Activated CD4-positive, alpha-beta memory T cell treated with anti-CD3 and anti-CD28 coated beads, Interleukin-2, amount 10 ng/mL, durations not matched to agents 7 days and 5 days (primary cell): ENCODE measurements around the gene NEURL4. TPM values are rescaled to one million over a fixed set of nuclear protein-coding genes. Genes with fewer than 3 reads are reported as not detected.

Experiments used
- CTCF ChIA-PET: fragments of 350-600 bp; sonication (Branson Sonifier 250); formaldehyde crosslinking; loops from one replicate; lab custom pipeline; 2021; ENCODE audit warnings: antibody characterized with exemption, inconsistent platforms; lab: Charles Lee
- POLR2A ChIA-PET: fragments of 350-600 bp; sonication (Branson Sonifier 250); formaldehyde crosslinking; loops from one replicate; lab custom pipeline; 2021; ENCODE audit warnings: antibody characterized with exemption; lab: Charles Lee
- DNase-seq: peaks from one replicate; pipeline ENCODE4 v3.0.0-alpha.2; 2020
- H3K27ac Mint-ChIP-seq: one replicate; pipeline ENCODE4 v1.8.0; 2021; ENCODE audit warnings: mild to moderate bottlenecking, mixed read lengths
- H3K27me3 Mint-ChIP-seq: one replicate; pipeline ENCODE4 v1.8.0; 2021; ENCODE audit warnings: mixed read lengths
- H3K36me3 Mint-ChIP-seq: one replicate; pipeline ENCODE4 v1.8.0; 2021; ENCODE audit warnings: low read depth, mixed read lengths
- H3K4me1 Mint-ChIP-seq: one replicate; pipeline ENCODE4 v1.8.0; 2021; ENCODE audit warnings: mixed read lengths
- H3K4me3 Mint-ChIP-seq: one replicate; pipeline ENCODE4 v1.8.0; 2021; ENCODE audit warnings: mild to moderate bottlenecking, mixed read lengths
- H3K9me3 Mint-ChIP-seq: one replicate; pipeline ENCODE4 v1.8.0; 2021; ENCODE audit warnings: mixed read lengths
- total RNA-seq, 2 experiments: library from RNA; stranded (reverse); gene quantifications; one replicate each; pipeline ENCODE4 v1.2.3, GENCODE V29; 2021

The NEURL4 gene
- total RNA-seq, 2 experiments from 2014 or later: 28.4 to 31.2 TPM

DNA sequence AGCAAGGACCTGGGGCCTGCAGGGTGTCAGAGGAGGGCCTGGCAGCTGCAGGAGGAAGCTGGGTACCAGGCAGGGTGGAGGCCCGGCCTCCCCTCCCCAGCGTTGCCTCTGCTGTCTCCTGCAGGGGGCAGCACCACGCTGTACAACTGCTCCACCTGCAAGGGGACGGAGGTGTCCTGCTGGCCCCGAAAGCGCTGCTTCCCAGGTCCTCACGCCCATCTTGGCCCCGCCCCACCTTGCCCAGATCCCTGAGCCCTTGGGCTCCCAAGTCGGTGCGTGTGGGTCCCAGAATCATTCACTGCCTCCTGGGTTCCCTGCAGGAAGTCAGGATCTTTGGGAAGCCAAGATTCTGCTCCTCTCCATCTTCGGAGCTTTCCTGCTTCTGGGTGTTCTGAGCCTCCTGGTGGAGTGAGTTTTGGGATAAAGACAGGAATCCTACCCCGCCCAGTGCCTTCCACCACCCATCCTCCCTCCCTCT is 27.0 kb upstream of the NEURL4 start:
- H3K27ac Mint-ChIP-seq: no peak overlapping the region
- H3K4me1 Mint-ChIP-seq: peaks cover 43% of the 10 kb centered on the region
- POLR2A ChIA-PET: interaction anchor here (1.0 to 3.1 kb wide), 8 partner anchors 19 to 332 kb away, joined by 3 to 20 read pairs (median 6); partner anchors contain the start of genes ACAP1, POLR2A, SENP3 and TMEM102
- no peak overlapping the region for H3K4me3 Mint-ChIP-seq
- H3K9me3 Mint-ChIP-seq: no peaks in the 10 kb centered on the region
- CTCF ChIA-PET: interaction anchor here (0.6 to 4.5 kb wide), 44 partner anchors 9 to 455 kb away, joined by 3 to 47 read pairs (median 4); partner anchors contain the start of genes ACADVL, ACAP1, DLG4 and FGF11
- no peaks in the 10 kb centered on the region for H3K27me3 Mint-ChIP-seq
- peaks cover 13% of the 10 kb centered on the region for H3K36me3 Mint-ChIP-seq
- DNase-seq: peak; percentile 91

DNA sequence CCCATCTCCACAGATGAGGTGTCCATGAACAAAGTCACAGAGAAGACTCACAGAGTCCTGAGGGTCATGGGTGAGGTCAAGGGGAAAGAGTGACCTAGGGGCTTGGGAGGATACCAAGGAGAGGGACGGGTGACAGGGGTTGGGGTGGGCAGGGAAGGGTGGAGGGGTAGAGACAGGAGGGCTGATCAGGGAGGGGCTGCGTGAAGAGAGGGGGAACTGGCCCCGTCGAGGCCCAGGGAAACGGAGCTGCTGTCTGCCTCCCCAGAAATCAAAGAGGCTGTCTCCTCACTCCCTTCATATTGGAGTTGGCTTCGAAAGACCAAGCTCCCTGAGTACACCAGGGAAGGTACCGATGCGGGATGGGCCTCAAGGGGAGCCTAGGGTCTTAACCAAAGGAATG is 26.4 kb upstream of the NEURL4 start:
- POLR2A ChIA-PET: interaction anchor here (1.0 to 3.1 kb wide), 8 partner anchors 19 to 332 kb away, joined by 3 to 20 read pairs (median 6); partner anchors contain the start of genes ACAP1, POLR2A, SENP3 and TMEM102
- CTCF ChIA-PET: interaction anchor here (0.6 to 4.5 kb wide), 42 partner anchors 10 to 455 kb away, joined by 3 to 47 read pairs (median 5); partner anchors contain the start of genes ACADVL, ACAP1, DLG4 and FGF11
- Mint-ChIP-seq H3K36me3 (peaks cover 18% of the 10 kb centered on the region), H3K27me3 (no peaks in the 10 kb centered on the region), H3K4me1 (peaks cover 46% of the 10 kb centered on the region), H3K4me3 (no peak overlapping the region), H3K9me3 (no peaks in the 10 kb centered on the region), H3K27ac (no peak overlapping the region)
- DNase-seq: no peak

DNA sequence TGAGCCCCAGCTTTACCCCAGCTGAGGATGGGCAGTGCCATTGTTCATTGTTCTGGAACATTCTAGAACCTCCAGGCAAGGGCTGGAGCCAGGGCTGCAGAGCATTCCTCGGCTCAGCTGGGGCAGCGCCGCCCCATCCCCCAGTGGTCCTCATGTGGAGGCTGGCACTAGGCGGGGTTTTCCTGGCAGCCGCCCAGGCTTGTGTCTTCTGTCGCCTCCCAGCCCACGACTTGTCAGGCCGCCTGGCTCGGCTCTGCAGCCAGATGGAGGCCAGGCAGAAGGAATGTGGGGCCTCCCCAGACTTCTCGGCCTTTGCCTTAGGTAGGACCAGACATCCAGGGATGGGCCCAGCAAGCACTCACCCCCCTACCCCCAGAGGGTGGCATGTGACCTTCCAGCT is 25.9 kb upstream of the NEURL4 start, which contains the start of gene TMEM95:
TSS of gene TMEM95 (plus strand) at position 104 of the 400 bp plus-strand sequence. CDS start at position 153, 49 bp downstream.
- DNase-seq: no peak
- H3K4me3 Mint-ChIP-seq: no peak within 1 kb of the TSS
- peak within 1 kb of the TSS; percentile 47 for H3K27ac Mint-ChIP-seq
- H3K9me3 Mint-ChIP-seq: no peaks in the 10 kb centered on the region
- H3K27me3 Mint-ChIP-seq: no peaks in the 10 kb centered on the region
- peaks cover 49% of the 10 kb centered on the region for H3K4me1 Mint-ChIP-seq
- CTCF ChIA-PET: interaction anchor here (0.6 to 4.5 kb wide), 26 partner anchors 10 to 456 kb away, joined by 3 to 47 read pairs (median 6); partner anchors contain the start of genes ACAP1, FGF11, NEURL4 and SENP3
- H3K36me3 Mint-ChIP-seq: peaks cover 21% of the 10 kb centered on the region
- POLR2A ChIA-PET: interaction anchor here (1.4 to 3.1 kb wide), 6 partner anchors 18 to 206 kb away, joined by 3 to 20 read pairs (median 6); partner anchors contain the start of genes ACAP1, POLR2A, SENP3 and TMEM102

- Mint-ChIP-seq H3K4me1 (peaks cover 56% of the 10 kb centered on the region), H3K27me3 (no peaks in the 10 kb centered on the region), H3K9me3 (no peaks in the 10 kb centered on the region), H3K36me3 (peaks cover 26% of the 10 kb centered on the region), H3K27ac (peak overlapping the region; percentile 47), H3K4me3 (no peak overlapping the region)
- DNase-seq: peak; percentile 42
- ChIA-PET POLR2A (interaction anchor here (0.9 to 3.1 kb wide), 8 partner anchors 18 to 333 kb away, joined by 3 to 14 read pairs (median 4); partner anchors contain the start of genes ACAP1, TMEM256 and TP53), CTCF (interaction anchor here (1.0 to 4.5 kb wide), 7 partner anchors 18 to 234 kb away, joined by 3 to 24 read pairs (median 6); partner anchors contain the start of genes ACAP1, NEURL4, SENP3 and TMEM102)
These were observed 25.2 kb upstream of the NEURL4 start for GRCh38 chr17:7354262-7354843.

DNA sequence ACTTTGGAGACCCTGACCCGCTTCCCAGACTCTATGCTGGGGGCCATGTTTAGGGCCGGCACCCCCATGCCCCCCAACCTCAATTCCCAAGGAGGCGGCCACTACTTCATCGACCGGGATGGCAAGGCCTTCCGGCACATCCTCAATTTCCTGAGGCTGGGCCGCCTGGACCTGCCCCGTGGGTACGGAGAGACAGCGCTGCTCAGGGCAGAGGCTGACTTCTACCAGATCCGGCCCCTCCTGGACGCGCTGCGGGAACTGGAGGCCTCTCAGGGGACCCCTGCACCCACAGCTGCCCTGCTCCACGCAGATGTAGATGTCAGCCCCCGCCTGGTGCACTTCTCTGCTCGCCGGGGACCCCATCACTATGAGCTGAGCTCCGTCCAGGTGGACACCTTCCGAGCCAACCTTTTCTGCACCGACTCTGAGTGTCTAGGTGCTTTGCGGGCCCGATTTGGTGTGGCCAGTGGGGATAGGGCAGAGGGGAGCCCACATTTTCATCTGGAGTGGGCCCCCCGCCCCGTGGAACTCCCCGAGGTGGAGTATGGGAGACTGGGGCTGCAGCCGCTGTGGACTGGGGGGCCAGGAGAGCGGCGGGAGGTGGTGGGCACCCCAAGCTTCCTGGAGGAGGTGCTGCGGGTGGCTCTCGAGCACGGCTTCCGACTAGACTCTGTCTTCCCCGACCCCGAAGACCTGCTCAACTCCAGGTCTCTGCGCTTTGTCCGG is 23.9 kb upstream of the NEURL4 start:
- Mint-ChIP-seq H3K4me1 (peaks cover 69% of the 10 kb centered on the region), H3K4me3 (peak overlapping the region; percentile 65), H3K27me3 (no peaks in the 10 kb centered on the region), H3K36me3 (peaks cover 37% of the 10 kb centered on the region), H3K27ac (peak overlapping the region; percentile 62), H3K9me3 (no peaks in the 10 kb centered on the region)
- ChIA-PET CTCF (interaction anchor here (0.6 to 4.5 kb wide), 6 partner anchors 23 to 334 kb away, joined by 3 to 24 read pairs (median 4); partner anchors contain the start of genes NEURL4, SENP3, TMEM102 and TP53), POLR2A (interaction anchor here (0.9 to 1.9 kb wide), 9 partner anchors 9 to 334 kb away, joined by 3 to 12 read pairs (median 4); partner anchors contain the start of genes ACAP1, MPDU1 and TP53)
- DNase-seq: no peak

DNA sequence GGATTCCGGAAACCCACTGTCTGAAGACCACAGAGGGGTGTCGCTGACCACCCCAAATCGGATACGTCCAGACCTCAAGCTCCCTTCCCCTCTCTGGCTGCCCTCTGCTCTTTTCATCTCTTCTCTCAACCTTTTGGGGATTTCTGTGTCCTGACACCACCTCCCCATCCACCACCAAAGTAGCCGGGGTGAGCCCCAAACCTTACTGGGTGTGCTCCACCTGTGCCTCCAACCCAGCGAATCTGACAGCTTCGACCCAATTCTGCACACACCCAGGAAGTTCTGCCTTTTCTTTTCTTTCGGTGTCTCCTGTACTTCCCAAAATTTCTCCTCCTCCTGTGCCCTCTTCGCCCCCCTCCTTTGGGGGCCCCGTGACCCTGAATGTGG is 23.4 kb upstream of the NEURL4 start:
- H3K27ac Mint-ChIP-seq: peak overlapping the region; percentile 62
- peak overlapping the region; percentile 65 for H3K4me3 Mint-ChIP-seq
- no peaks in the 10 kb centered on the region for H3K27me3 Mint-ChIP-seq
- no peaks in the 10 kb centered on the region for H3K9me3 Mint-ChIP-seq
- peaks cover 70% of the 10 kb centered on the region for H3K4me1 Mint-ChIP-seq
- ChIA-PET POLR2A (interaction anchor here (1.1 to 1.3 kb wide), 4 partner anchors 16 to 307 kb away, joined by 3 to 12 read pairs (median 4); partner anchors contain the start of genes ACAP1 and MPDU1), CTCF (interaction anchor here (1.4 to 4.5 kb wide), 3 partner anchors 84 to 335 kb away, joined by 3 to 24 read pairs (median 12); partner anchors contain the start of genes SENP3, TMEM102 and TP53)
- peaks cover 41% of the 10 kb centered on the region for H3K36me3 Mint-ChIP-seq
- no peak for DNase-seq

DNA sequence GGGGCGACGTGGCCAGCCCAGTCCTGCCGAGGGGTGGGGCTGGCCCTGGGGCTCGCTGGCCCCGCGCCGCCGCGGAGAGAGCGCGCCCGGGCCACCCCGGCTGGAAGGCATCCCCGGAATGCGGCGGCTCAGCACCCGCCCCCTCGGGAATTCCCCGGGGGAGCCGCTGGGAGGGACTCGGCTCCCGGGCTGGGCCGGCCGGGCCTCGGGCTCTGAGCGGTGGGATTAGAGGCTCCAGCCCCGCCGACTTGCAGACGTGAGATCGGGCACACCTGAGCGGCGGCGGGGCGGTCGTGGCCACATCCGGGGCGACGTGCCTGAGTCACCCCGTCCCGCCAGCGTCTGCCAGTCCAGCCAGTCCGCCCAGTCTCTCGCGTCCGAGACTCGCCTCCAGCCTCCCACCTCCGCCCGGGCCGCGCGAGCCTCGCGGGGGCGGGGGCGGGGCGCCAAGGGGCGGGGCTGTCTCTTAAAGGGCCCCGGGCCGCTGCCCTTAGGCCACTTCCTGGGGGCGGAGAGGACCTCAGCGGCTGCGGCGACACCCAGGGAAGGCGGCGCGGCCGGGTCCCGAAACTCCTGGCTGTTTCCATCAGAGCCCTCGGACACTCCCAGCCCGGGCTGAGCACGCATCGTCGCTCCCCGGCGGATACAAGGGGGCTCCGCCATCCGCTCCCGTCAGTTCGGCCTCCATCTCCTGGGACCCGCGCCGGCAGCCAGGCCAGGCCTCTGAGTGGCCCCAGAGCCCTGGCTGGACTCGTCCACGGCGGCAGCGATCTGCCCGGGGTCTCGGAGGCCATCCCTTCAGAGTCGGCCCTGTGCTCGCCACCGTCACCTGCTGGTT is 22.7 kb upstream of the NEURL4 start, which contains the start of gene KCTD11:
TSS of gene KCTD11 (plus strand) at position 498 of the 838 bp plus-strand sequence.
- H3K4me1 Mint-ChIP-seq: peaks cover 73% of the 10 kb centered on the region
- peaks cover 45% of the 10 kb centered on the region for H3K36me3 Mint-ChIP-seq
- no peaks in the 10 kb centered on the region for H3K27me3 Mint-ChIP-seq
- CTCF ChIA-PET: interaction anchor here (1.0 to 4.5 kb wide), 6 partner anchors 14 to 237 kb away, joined by 3 to 24 read pairs (median 8); partner anchors contain the start of genes NEURL4, SENP3 and TMEM102
- POLR2A ChIA-PET: interaction anchor here (0.8 to 5.9 kb wide), 8 partner anchors 13 to 306 kb away, joined by 3 to 86 read pairs (median 5); partner anchors contain the start of genes ACAP1, GPS2, MPDU1 and TMEM256
- peak within 1 kb of the TSS; percentile 70 for H3K27ac Mint-ChIP-seq
- no peaks in the 10 kb centered on the region for H3K9me3 Mint-ChIP-seq
- peak; percentile 85 for DNase-seq
- peak within 1 kb of the TSS; percentile 66 for H3K4me3 Mint-ChIP-seq

- no peaks in the 10 kb centered on the region for H3K9me3 Mint-ChIP-seq
- POLR2A ChIA-PET: interaction anchor here (1.1 to 5.9 kb wide), 13 partner anchors 10 to 225 kb away, joined by 3 to 86 read pairs (median 4); partner anchors contain the start of genes ACAP1, GPS2 and NEURL4
- H3K4me1 Mint-ChIP-seq: peaks cover 50% of the 10 kb centered on the region
- peaks cover 70% of the 10 kb centered on the region for H3K36me3 Mint-ChIP-seq
- CTCF ChIA-PET: interaction anchor here (1.0 to 3.0 kb wide), 4 partner anchors 12 to 199 kb away, joined by 4 to 20 read pairs (median 9); partner anchors contain the start of genes ACAP1 and NEURL4
- no peaks in the 10 kb centered on the region for H3K27me3 Mint-ChIP-seq
- no peak overlapping the region for H3K27ac Mint-ChIP-seq
- H3K4me3 Mint-ChIP-seq: no peak overlapping the region
- DNase-seq: no peak
These were observed 19.5 kb upstream of the NEURL4 start for GRCh38 chr17:7348478-7349242.

DNA sequence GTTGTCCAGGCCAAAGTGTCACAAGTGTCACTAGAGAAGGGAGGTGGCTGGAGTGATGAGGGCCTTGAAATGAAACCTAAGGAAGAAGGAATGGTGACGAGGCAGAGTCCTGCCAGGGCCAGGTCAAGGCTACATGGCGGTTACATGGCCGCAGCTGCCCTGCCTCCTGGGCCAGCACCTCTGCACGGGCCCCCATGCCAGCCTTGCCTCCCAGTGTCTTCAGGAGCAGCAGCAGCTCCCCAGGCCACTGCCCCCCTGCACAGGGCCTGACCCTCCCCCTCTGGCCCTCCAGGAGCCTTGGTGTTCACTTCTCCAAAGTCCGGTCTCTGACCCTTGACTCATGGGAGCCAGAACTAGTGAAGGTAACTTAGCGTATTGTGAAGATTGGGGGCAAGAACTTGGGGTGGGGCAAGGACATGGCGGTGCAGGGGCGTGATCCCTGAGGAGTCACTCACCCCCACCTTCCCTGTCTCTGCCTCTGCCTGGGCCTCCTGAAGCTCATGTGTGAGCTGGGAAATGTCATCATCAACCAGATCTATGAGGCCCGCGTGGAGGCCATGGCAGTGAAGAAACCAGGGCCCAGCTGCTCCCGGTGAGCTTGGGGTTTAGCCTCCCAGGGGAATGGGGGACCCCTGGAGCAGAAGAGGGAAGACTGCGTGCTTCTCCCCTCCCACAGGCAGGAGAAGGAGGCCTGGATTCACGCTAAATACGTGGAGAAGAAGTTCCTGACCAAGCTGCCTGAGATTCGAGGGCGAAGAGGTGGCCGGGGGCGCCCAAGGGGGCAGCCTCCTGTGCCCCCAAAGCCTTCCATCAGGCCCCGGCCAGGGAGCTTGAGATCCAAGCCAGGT is 18.7 kb upstream of the NEURL4 start:
- Mint-ChIP-seq H3K9me3 (no peaks in the 10 kb centered on the region), H3K27ac (no peak overlapping the region), H3K4me1 (peaks cover 48% of the 10 kb centered on the region), H3K27me3 (no peaks in the 10 kb centered on the region), H3K4me3 (no peak overlapping the region), H3K36me3 (peaks cover 74% of the 10 kb centered on the region)
- ChIA-PET POLR2A (interaction anchor here (0.6 to 5.9 kb wide), 13 partner anchors 9 to 226 kb away, joined by 3 to 86 read pairs (median 4); partner anchors contain the start of genes ACAP1, GPS2 and NEURL4), CTCF (interaction anchor here (1.0 to 2.4 kb wide), 3 partner anchors 11 to 200 kb away, joined by 4 to 13 read pairs (median 5); partner anchors contain the start of gene ACAP1)
- DNase-seq: no peak
